ENCODE measurements around the gene EXOSC2.

The EXOSC2 gene

GRCh38 chr9:130698514-130698913 lies 4.9 kb downstream of the EXOSC2 start:
- no peak for TF ChIP-seq ZFX (IDR thresholded peaks at IDR 0.05; ENCODE audit: borderline replicate concordance)
- TF ChIP-seq, protein P1, sequence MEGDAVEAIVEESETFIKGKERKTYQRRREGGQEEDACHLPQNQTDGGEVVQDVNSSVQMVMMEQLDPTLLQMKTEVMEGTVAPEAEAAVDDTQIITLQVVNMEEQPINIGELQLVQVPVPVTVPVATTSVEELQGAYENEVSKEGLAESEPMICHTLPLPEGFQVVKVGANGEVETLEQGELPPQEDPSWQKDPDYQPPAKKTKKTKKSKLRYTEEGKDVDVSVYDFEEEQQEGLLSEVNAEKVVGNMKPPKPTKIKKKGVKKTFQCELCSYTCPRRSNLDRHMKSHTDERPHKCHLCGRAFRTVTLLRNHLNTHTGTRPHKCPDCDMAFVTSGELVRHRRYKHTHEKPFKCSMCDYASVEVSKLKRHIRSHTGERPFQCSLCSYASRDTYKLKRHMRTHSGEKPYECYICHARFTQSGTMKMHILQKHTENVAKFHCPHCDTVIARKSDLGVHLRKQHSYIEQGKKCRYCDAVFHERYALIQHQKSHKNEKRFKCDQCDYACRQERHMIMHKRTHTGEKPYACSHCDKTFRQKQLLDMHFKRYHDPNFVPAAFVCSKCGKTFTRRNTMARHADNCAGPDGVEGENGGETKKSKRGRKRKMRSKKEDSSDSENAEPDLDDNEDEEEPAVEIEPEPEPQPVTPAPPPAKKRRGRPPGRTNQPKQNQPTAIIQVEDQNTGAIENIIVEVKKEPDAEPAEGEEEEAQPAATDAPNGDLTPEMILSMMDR (IDR thresholded peaks at IDR 0.05): no peak
- H3K27ac ChIP-seq: no peak overlapping the region

GRCh38 chr9:130699047-130699446 lies 5.5 kb downstream of the EXOSC2 start:
- TF ChIP-seq, protein P1 (IDR thresholded peaks at IDR 0.05): no peak
- TF ChIP-seq ZFX (IDR thresholded peaks at IDR 0.05; ENCODE audit: borderline replicate concordance): no peak
- H3K27ac ChIP-seq: no peak overlapping the region

DNA sequence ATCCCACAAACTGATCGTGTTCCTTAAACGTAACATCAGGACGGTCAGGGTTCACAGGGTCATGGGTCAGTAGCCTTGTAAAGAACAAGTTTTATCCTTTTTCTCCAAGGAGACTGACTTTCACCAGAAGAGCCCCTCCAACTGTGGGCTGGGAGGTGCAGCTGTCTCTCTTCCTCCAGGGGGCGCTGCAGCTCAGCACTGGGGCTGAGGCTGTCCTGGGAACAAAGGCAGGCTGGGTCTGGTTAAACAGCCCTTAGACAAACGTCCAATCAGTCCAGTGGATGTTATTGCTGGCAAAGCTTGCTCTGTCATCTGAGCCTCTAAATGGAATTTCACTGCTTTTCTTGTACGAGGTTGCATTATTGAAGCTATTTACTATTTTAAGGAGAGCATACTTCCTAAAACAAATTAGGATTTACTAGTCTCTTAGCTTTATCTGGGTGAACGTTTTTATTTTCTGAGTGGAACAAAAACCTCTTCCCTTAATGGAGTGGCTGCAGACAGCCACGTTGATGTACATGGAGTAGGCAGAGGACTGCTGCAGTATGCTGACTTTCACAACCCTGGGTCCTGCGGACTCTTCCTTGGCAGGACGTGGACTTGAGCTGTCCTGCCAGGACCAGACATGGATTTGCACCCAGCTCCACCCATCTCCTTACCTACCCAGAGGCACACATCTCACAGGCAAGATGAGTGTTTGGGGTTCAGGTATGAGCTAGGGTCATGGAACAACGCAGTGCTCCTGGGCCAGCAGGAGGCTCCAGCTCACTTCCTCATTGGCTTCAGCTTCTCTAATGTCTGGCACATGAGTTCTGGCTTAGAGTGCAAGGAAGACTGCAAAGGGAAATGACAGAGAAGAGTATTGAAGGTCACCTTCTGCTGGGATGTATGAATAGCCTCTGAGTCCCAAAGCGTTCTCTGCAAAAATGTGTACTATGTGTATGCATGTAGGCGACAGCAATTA lies 7.8 kb downstream of the EXOSC2 start:
- no peak overlapping the region for H3K27ac ChIP-seq
- TF ChIP-seq, protein P1 (IDR thresholded peaks at IDR 0.05): peak; percentile 97
- no peak for TF ChIP-seq ZFX (IDR thresholded peaks at IDR 0.05; ENCODE audit: borderline replicate concordance)

DNA sequence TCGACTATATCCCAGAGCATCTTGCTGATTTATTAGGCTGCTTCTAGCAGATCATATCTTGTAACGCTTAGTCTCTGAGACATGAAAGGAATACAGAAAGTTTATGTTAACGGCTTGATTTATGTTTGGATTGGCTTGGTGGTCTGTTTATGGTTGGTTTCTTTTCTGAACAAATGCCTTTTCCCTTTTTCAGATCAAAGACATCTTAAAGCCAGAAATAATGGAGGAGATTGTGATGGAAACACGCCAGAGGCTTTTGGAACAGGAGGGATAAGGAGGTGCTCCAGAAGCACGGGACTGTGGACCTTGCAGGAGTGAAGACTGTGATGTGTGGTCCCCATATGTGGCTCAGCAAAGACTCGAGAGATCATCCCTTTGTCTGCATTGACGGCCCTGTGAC lies 9.9 kb downstream of the EXOSC2 start:
- no peak overlapping the region for H3K27ac ChIP-seq
- TF ChIP-seq ZFX (IDR thresholded peaks at IDR 0.05; ENCODE audit: borderline replicate concordance): no peak
- TF ChIP-seq, protein P1 (IDR thresholded peaks at IDR 0.05): no peak

DNA sequence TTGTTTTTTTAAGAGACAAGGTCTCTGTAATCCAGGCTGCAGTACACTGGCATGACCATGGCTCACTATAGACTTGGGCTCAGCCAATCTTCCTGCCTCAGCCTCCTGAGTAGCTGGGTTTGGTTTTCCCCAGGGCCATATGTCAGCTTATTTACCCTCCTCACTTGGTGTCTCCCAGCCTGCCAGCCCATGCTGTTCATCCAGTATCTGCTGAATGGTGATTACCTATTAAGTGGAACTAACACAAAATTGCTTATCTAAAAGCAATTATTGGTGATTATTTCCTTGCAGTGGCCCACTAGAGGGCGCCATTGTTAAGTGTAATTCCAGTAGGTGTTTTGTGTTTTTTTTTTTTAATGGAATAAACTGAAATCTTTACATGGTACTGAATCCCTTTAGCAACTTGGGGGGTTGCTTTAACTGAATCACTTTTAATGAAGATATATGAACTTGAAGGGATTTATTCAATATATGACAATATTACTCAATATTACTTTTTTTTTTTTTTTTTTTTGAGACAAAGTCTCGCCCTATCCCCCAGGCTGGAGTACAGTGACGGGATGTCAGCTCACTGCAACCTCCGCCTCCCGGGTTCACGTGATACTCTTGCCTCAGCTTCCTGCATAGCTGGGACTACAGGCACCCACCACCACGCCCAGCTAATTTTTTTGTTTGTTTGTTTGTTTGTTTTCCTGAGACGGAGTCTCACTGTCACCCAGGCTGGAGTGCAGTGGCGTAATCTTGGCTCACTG lies 13.8 kb downstream of the EXOSC2 start:
- TF ChIP-seq, protein P1 (IDR thresholded peaks at IDR 0.05): peak; percentile 88
- TF ChIP-seq ZFX (IDR thresholded peaks at IDR 0.05; ENCODE audit: borderline replicate concordance): no peak
- H3K27ac ChIP-seq: peak overlapping the region; percentile 18; the same call in 1 of the 2 replicates

GRCh38 chr9:130710822-130711352 lies 17.3 kb downstream of the EXOSC2 start:
- TF ChIP-seq ZFX (IDR thresholded peaks at IDR 0.05; ENCODE audit: borderline replicate concordance): no peak
- TF ChIP-seq, protein P1 (IDR thresholded peaks at IDR 0.05): no peak

More at GRCh38 chr9:130710822-130711352, 17.3 kb downstream of the EXOSC2 start:
- no peak overlapping the region for H3K27ac ChIP-seq

Data from 22Rv1 (cell line).